IMR-90 (cell line): Measurements from ENCODE around the gene C7orf57. TPM values are rescaled to one million over a fixed set of nuclear protein-coding genes. Genes with fewer than 3 reads are reported as not detected.

Source experiments
- ATAC-seq: fragments of 200-7000 bp; cut with Tn5 transposase; 2 replicates; pipeline ENCODE4 v1.9.1; 2020; ENCODE audit warnings: low read depth, mild to moderate bottlenecking, moderate library complexity
- BruUV-seq: library from RNA; stranded (reverse); fragments of 400-500 nt; replicated peaks from 2 replicates; lab custom pipeline; 2021; lab: Mats Ljungman, UMichigan
- CTCF ChIA-PET: fragments of 300-600 bp; formaldehyde crosslinking; extraction: SDS; loops from one replicate; lab custom pipeline; 2021; ENCODE audit warnings: antibody characterized with exemption; lab: Yijun Ruan, JAX
- POLR2A ChIA-PET: fragments of 300-600 bp; sonication (Branson Sonifier 250); formaldehyde crosslinking; loops from one replicate; lab custom pipeline; 2022; ENCODE audit warnings: antibody characterized with exemption; ENCODE audit not compliant: unreplicated experiment; lab: Charles Lee
- DNase-seq: peaks from one replicate; pipeline ENCODE4 v3.0.0; 2013
- H2AFZ ChIP-seq: replicated peaks from 2 replicates; pipeline ENCODE3; 2013; ENCODE audit warnings: low read length, mild to moderate bottlenecking; ENCODE audit not compliant: poor library complexity
- H2AK5ac ChIP-seq: 2 replicates; pipeline ENCODE4 v1.6.1; 2013; ENCODE audit warnings: low read depth, low read length, inconsistent platforms
- H2AK9ac ChIP-seq: replicated peaks from 2 replicates; pipeline ENCODE3; 2013; ENCODE audit warnings: mild to moderate bottlenecking, low read depth, low read length, moderate library complexity; ENCODE audit not compliant: poor library complexity
- H2BK120ac ChIP-seq: 2 replicates; pipeline ENCODE4 v1.6.1; 2013; ENCODE audit warnings: low read depth, low read length, inconsistent platforms
- H2BK15ac ChIP-seq: 3 replicates; pipeline ENCODE4 v1.6.1; 2013; ENCODE audit warnings: low read depth, low read length, inconsistent platforms
- H2BK20ac ChIP-seq: 2 replicates; pipeline ENCODE4 v1.6.1; 2013; ENCODE audit warnings: low read depth, mild to moderate bottlenecking, inconsistent platforms, low read length, moderate library complexity
- H2BK5ac ChIP-seq: 2 replicates; pipeline ENCODE4 v1.6.1; 2013; ENCODE audit warnings: mild to moderate bottlenecking, low read depth, low read length, inconsistent platforms; ENCODE audit not compliant: poor library complexity, severe bottlenecking
- H3K14ac ChIP-seq: replicated peaks from 2 replicates; pipeline ENCODE4 v1.6.1; 2013; ENCODE audit warnings: low read depth, low read length, inconsistent platforms
- H3K18ac ChIP-seq: 2 replicates; pipeline ENCODE4 v1.6.1; 2013; ENCODE audit warnings: low read depth, low read length, control low read depth
- H3K23ac ChIP-seq: 2 replicates; pipeline ENCODE4 v1.6.1; 2013; ENCODE audit warnings: low read depth, low read length, inconsistent platforms
- H3K27ac ChIP-seq: 2 replicates; pipeline ENCODE4 v1.5.1; 2013; ENCODE audit warnings: mild to moderate bottlenecking, control low read depth, low read length; ENCODE audit not compliant: insufficient read depth
- H3K27me3 ChIP-seq: 2 replicates; pipeline ENCODE4 v1.6.1; 2013; ENCODE audit warnings: low read length; ENCODE audit not compliant: control insufficient read depth, insufficient read depth
- H3K36me3 ChIP-seq: 2 replicates; pipeline ENCODE4 v1.6.1; 2013; ENCODE audit warnings: low read length, mixed read lengths; ENCODE audit not compliant: control insufficient read depth, insufficient read depth
- H3K4ac ChIP-seq: 2 replicates; pipeline ENCODE4 v1.6.1; 2013; ENCODE audit warnings: low read depth, low read length, inconsistent platforms
- H3K4me1 ChIP-seq: 2 replicates; pipeline ENCODE4 v1.6.1; 2013; ENCODE audit warnings: low read length, mixed read lengths; ENCODE audit not compliant: control insufficient read depth, insufficient read depth
- H3K4me2 ChIP-seq: 2 replicates; pipeline ENCODE4 v1.6.1; 2013; ENCODE audit warnings: low read depth, mild to moderate bottlenecking, control low read depth, low read length, moderate library complexity
- H3K4me3 ChIP-seq: 2 replicates; pipeline ENCODE4 v1.5.1; 2013; ENCODE audit warnings: low read depth, mild to moderate bottlenecking, control low read depth, low read length, moderate library complexity; ENCODE audit not compliant: insufficient read depth
- H3K56ac ChIP-seq: 2 replicates; pipeline ENCODE4 v1.6.1; 2013; ENCODE audit warnings: low read length, inconsistent platforms; ENCODE audit not compliant: insufficient read depth; ENCODE audit errors: extremely low read depth
- H3K79me1 ChIP-seq, 2 experiments: 2 replicates each; pipeline ENCODE4 v1.6.1; 2013; ENCODE audit warnings: low read length in 2 of 2, inconsistent platforms in 1 of 2, low read depth in 1 of 2
- H3K9ac ChIP-seq: 2 replicates; pipeline ENCODE4 v1.6.1; 2013; ENCODE audit warnings: low read depth, low read length, control low read depth
- H3K9me1 ChIP-seq: 2 replicates; pipeline ENCODE4 v1.6.1; 2013; ENCODE audit warnings: low read length, inconsistent platforms; ENCODE audit not compliant: insufficient read depth
- H3K9me3 ChIP-seq: 2 replicates; pipeline ENCODE4 v1.6.1; 2013; ENCODE audit warnings: low read length; ENCODE audit not compliant: control insufficient read depth, insufficient read depth
- H4K20me1 ChIP-seq: 2 replicates; pipeline ENCODE4 v1.6.1; 2013; ENCODE audit warnings: low read length, inconsistent platforms; ENCODE audit not compliant: insufficient read depth
- H4K5ac ChIP-seq: 2 replicates; pipeline ENCODE4 v1.6.1; 2013; ENCODE audit warnings: mild to moderate bottlenecking, low read depth, low read length, control low read depth
- H4K8ac ChIP-seq, 2 experiments: 2 replicates each; pipeline ENCODE4 v1.6.1; 2013; ENCODE audit warnings: low read depth in 2 of 2, low read length in 2 of 2, control low read depth in 1 of 2, inconsistent platforms in 1 of 2
- H4K91ac ChIP-seq: 2 replicates; pipeline ENCODE4 v1.6.1; 2013; ENCODE audit warnings: low read depth, low read length, inconsistent platforms; ENCODE audit not compliant: insufficient read depth
- FOS ChIP-seq: fragments of 150-350 bp; IDR thresholded peaks from 2 replicates; pipeline ENCODE4 v1.6.1; 2016; ENCODE audit warnings: low read depth, low read length
- RAD21 ChIP-seq: IDR thresholded peaks from 2 replicates; pipeline ENCODE4 v1.6.1; 2012; ENCODE audit warnings: low read length, improper control_type of control experiment
- WGBS, 2 experiments: methylation state at CpG; one replicate each; pipeline versions ENCODE4 v1.1.5 to v1.1.7; 2013; ENCODE audit warnings: missing lambda C conversion rate in 2 of 2; ENCODE audit not compliant: insufficient read length in 1 of 2; ENCODE audit errors: extremely low coverage in 2 of 2; 5-methylcytosine and 5-hydroxymethylcytosine counted together
- dilution Hi-C: fragments of 300-500 bp; cut with HindIII; formaldehyde crosslinking; loops from one replicate; pipeline ENCODE4 v1.14.3; 2018; ENCODE audit warnings: low sequenced_read_pairs; ENCODE audit not compliant: unreplicated experiment
- in situ Hi-C: fragments of 300-500 bp; cut with MboI; formaldehyde crosslinking; loops from 3 replicates; pipeline ENCODE4 v1.14.3; 2019; ENCODE audit warnings: low sequenced_read_pairs, inconsistent platforms, mixed read lengths
- intact Hi-C: fragments of 100-400 bp; cut with micrococcal nuclease; formaldehyde crosslinking; loops from 2 replicates; pipeline ENCODE4 v1.10.0; 2022
- polyA plus RNA-seq, 3 experiments: library from polyadenylated mRNA; depleted of rRNA; stranded (reverse); fragments of >200 nt; gene quantifications; 2 replicates each; pipeline ENCODE4 v1.2.3, GENCODE V29; 2012; ENCODE audit warnings: low replicate concordance in 1 of 3
- total RNA-seq: library from RNA; depleted of rRNA; stranded (reverse); fragments of >200 nt; gene quantifications from 2 replicates; pipeline ENCODE4 v1.2.3, GENCODE V29; 2012

C7orf57 gene
- total and polyA plus RNA-seq, 2 of the 4 experiments (the other 2 are of a cell fraction) = not detected

DNA sequence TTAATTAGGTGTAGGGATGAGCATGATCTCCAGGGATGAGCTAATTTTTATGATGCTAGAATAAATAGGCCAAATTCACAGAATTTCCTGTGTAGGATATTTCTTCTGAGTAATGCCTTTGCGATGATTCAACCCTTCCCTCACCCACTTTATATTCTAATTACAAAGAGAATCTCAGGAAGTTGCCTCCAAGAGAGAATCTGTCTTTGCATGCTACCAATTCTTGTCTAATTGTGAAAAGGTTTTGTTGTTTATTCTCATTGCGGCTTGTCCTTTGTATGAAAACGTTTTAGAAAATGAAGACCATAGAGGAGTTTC is 6.3 kb downstream of the C7orf57 start:
- H3K9me3 ChIP-seq = no peaks in the 10 kb centered on the region
- H3K4me1 ChIP-seq = peaks cover 3% of the 10 kb centered on the region
- no peak overlapping the region; the same call in 1 of the 2 replicates for H4K5ac ChIP-seq
- no CpG with 5 or more reads among the region's 3 CpGs for WGBS, 2 experiments
- H3K79me1 ChIP-seq = no peaks in the 10 kb centered on the region
- H3K27me3 ChIP-seq = peaks cover 9% of the 10 kb centered on the region
- H2BK5ac ChIP-seq = no peak overlapping the region
- H2BK120ac ChIP-seq = no peak overlapping the region
- intact Hi-C loops (no loop called here), in situ Hi-C loops (no loop called here), dilution Hi-C loops (no loop called here)
- no peak overlapping the region for H2AK5ac ChIP-seq
- H3K18ac ChIP-seq = no peak overlapping the region
- no peak overlapping the region for H2AFZ ChIP-seq
- H4K20me1 ChIP-seq = no peaks in the 10 kb centered on the region
- H3K23ac ChIP-seq = no peak overlapping the region
- no peaks in the 10 kb centered on the region for H3K36me3 ChIP-seq
- H4K91ac ChIP-seq = no peak overlapping the region
- H3K4me2 ChIP-seq = peak overlapping the region; percentile 49; the same call in 1 of the 2 replicates
- H2BK20ac ChIP-seq = peak overlapping the region; percentile 10; the same call in 1 of the 2 replicates
- CTCF ChIA-PET = interaction anchor here (0.6 to 0.9 kb wide), 2 partner anchors 41 to 50 kb away, joined by 3 read pairs; no protein-coding TSS in a partner anchor
- peak; percentile 47 for DNase-seq
- H3K14ac ChIP-seq = no peak overlapping the region
- H3K27ac ChIP-seq = no peak overlapping the region
- POLR2A ChIA-PET = no interaction called here
- H3K9ac ChIP-seq = no peak overlapping the region
- H2AK9ac ChIP-seq = no peak overlapping the region
- peak overlapping the region in 1 of 2 experiments; percentile 66; a peak in 1 of 4 replicates for H4K8ac ChIP-seq
- H2BK15ac ChIP-seq = no peak overlapping the region
- no TSS peak for BruUV-seq
- TF ChIP-seq RAD21 (no peak), FOS (0 out of 2 replicates have a peak, but pooled peaks have one; percentile 10)
- no peaks in the 10 kb centered on the region; the same call in 1 of the 2 replicates for H3K9me1 ChIP-seq
- ATAC-seq = peak; percentile 86
- no peak overlapping the region for H3K4me3 ChIP-seq
- H3K4ac ChIP-seq = no peak overlapping the region
- H3K56ac ChIP-seq = no peak overlapping the region
